ENCODE measurements around the gene HDLBP.
A peak's percentile ranks its signal among the peaks of the same experiment; 100 is the strongest.

The HDLBP gene

GRCh38 chr2:241315093-241315878 is at the start of gene HDLBP:
Gene HDLBP (minus strand): TSS chr2:241315672. CDS start chr2:241266869, 48,803 bp downstream.
- peak; percentile 96 for DNase-seq (ENCODE audit: insufficient read length, low spot score)
- peak; percentile 75 for TF ChIP-seq POLR2A (IDR thresholded peaks at IDR 0.05; ENCODE audit: low read depth, low read length)
- FAIRE-seq, result peak; percentile 48

- DNase-seq (ENCODE audit: insufficient read length, low spot score), result no peak
- TF ChIP-seq POLR2A (IDR thresholded peaks at IDR 0.05; ENCODE audit: low read depth, low read length), result no peak
- FAIRE-seq, result no peak
These were observed 49.3 kb upstream of the HDLBP start for GRCh38 chr2:241364781-241365180.

DNA sequence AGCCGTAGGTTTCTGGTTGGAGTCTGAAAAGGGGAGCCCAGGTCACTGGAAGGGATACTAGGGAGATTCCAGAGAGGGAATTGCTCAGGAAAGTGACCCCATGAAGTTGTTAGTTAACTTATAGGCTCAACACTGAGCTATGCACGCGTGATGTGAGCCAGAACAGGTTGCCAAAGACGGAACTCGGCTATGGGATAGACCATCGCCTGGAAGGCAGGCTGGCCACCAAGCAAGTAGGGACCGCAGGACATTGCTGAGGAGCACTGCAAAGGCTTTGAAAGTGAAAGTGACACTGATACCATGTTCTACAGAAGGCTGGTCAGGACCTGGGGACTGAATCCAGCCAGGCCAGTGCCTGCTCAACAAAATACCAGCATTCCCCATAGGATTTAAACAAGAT is 48.0 kb upstream of the HDLBP start:
- DNase-seq (ENCODE audit: insufficient read length, low spot score) (no peak), FAIRE-seq (no peak)
- no peak for TF ChIP-seq POLR2A (IDR thresholded peaks at IDR 0.05; ENCODE audit: low read depth, low read length)

DNA sequence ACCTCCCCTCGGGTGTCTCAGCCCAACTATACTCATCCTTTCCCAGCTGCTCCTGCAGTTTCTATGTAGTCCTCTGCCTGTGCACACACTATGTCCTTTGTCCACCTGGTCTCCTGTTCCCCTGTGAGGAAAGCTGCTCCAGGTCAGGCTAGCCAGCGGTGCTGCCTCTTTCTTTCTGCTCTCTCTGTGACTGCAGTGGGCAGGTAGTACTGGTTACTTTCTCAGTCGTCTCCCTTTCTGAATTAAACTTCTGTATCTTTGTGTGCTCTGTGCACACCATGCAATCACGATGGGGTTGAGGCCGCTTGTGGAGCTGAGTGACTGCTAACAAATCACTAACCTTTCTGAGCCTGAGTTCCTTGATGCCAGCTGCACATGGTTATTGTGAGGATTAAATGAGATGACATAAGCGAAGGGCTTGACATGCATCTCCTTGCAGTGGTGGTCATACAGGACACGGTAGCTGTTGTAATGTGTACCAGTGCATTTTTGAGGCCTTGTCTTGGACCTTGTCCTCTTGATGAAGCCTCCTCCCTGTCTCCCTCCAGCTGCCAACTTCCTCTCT is 44.1 kb upstream of the HDLBP start:
- TF ChIP-seq POLR2A (IDR thresholded peaks at IDR 0.05; ENCODE audit: low read depth, low read length), result no peak
- DNase-seq (ENCODE audit: insufficient read length, low spot score) (no peak), FAIRE-seq (no peak)

- no peak for TF ChIP-seq POLR2A (IDR thresholded peaks at IDR 0.05; ENCODE audit: low read depth, low read length)
- FAIRE-seq, result no peak
- no peak for DNase-seq (ENCODE audit: insufficient read length, low spot score)
These were observed 43.0 kb upstream of the HDLBP start for GRCh38 chr2:241358470-241358869.

DNA sequence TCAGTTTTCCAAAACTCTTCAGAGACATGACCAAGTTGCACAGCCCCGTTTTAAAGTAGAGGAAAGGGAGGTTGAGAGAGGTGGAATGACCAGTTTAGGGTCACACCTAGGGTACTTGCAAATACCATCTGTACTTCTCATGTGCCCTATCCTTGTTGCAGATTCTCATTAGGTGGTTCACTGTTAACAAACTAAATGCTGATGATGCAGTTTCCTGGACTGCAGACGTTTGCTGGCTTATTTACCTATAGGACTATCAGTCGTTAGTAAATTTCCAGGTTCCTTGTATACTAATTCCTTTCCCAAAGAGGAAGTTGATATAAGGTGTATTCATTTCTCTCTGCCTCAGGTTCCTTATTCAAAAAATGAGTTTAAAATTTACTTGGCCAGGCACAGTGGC is 42.1 kb upstream of the HDLBP start:
- DNase-seq (ENCODE audit: insufficient read length, low spot score), result no peak
- no peak for FAIRE-seq
- no peak for TF ChIP-seq POLR2A (IDR thresholded peaks at IDR 0.05; ENCODE audit: low read depth, low read length)

- no peak for TF ChIP-seq POLR2A (IDR thresholded peaks at IDR 0.05; ENCODE audit: low read depth, low read length)
- DNase-seq (ENCODE audit: insufficient read length, low spot score), result no peak
- no peak for FAIRE-seq
These were observed 41.4 kb upstream of the HDLBP start for GRCh38 chr2:241356871-241357260.

DNA sequence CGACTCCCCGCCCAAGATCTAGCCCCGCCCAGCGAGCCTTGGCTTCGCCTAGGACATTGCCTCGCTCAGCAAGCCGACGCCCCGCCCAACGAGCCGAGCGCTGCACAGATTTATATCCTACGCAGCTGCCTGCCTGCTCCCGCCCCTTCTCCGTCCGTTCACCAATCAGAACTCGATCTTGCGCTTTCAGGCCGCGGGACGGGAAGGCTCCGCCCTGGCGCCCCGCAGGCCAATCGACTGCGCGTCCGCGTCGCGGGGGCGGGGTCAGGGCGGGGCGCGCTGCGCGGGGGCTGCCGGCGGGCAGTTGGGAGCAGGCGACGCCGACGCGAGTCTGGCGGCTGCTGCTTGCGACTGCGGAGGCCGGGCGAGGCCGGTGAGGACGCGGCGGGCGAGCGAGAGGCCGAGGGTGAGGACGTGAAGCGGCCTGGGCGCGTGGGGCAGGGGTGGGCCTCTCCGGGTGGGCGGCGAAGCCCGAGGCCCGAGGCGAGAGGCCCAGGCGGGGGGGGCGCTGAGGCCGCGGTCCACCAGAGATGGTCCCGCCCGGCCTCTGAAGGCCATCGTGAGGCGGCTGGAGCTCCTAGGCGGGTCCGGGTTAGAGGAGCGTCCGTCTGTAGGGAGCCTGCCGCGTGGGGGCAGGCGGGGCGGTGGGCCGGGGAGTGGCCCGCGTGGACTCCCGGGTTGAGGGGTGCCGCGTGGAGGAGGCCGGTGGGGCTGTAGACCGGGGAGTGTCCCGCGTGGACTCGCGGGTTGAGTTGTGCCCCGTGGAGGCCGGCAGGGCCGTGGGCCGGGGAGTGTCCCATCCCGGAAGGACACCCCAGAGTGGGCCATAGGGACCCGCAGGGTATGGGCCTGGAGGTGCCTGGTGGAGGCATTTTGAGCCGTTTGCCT is 40.8 kb upstream of the HDLBP start, which contains the start of gene FARP2:
Gene FARP2, plus strand, starts transcription at position 303 of the 888 bp plus-strand sequence. CDS start 16,823 bp downstream, outside the sequence.
- FAIRE-seq, result no peak
- DNase-seq (ENCODE audit: insufficient read length, low spot score), result peak; percentile 80
- TF ChIP-seq POLR2A (IDR thresholded peaks at IDR 0.05; ENCODE audit: low read depth, low read length), result peak; percentile 97

GRCh38 chr2:241354668-241355658 is 39.5 kb upstream of the HDLBP start:
- no peak for TF ChIP-seq POLR2A (IDR thresholded peaks at IDR 0.05; ENCODE audit: low read depth, low read length)
- DNase-seq (ENCODE audit: insufficient read length, low spot score) (peak; percentile 70), FAIRE-seq (no peak)

- DNase-seq (ENCODE audit: insufficient read length, low spot score) (no peak), FAIRE-seq (no peak)
- TF ChIP-seq POLR2A (IDR thresholded peaks at IDR 0.05; ENCODE audit: low read depth, low read length), result no peak
These were observed 36.8 kb upstream of the HDLBP start for GRCh38 chr2:241352227-241352626.

DNA sequence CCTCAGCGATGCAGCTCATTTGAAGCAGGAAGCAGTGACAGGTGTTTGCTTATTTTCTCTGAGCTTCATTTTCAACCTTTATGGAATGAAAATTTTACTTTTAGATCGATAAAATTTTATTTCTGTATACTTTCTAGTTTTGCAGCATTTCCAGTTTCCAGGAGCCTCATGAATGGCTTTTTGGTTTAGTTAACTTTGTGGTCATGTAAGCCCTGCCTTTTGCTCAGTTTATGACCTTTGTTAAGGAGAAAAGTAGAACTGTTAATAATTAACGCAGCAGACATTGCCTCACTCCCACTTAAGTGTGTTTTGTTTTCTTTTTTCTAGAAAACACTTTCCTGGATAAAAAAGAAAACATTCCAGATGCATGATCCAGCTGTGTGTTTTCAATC is 36.2 kb upstream of the HDLBP start:
- TF ChIP-seq POLR2A (IDR thresholded peaks at IDR 0.05; ENCODE audit: low read depth, low read length), result no peak
- FAIRE-seq, result no peak

DNA sequence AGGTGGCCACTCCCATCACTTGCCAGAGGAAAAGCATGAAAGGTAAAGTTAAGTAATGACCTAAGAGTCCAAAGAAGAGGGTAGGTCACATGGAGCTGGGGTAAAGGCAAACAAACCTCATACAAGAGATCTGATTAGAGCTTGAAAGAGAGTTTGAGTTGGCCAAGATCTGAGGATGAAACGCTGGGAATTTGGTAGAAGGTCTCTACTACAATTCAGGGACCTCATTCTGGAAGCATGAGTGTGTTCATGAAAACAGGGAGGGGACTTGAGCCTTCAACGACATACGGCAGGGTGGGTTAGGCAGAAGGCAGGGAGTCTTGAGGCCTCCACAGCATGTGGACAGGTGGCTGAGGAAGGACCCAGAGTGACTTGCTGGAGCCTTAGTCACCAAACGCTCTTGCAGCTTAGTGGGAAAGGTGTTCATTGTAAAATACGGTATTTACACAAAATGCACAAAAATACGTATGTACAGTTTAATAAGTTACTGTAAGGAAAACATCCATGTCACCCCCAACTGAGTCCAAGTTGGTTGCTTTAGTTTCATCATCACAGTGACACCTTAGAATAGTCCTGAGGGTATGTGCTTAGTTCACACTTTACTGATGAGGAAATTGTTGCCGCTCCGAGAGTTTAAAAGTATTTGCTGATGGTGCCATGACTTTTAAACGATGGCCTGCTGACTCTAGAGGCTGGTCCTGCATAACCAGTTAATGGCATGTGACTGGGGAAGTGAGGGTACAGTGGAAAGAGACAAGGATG is 35.6 kb upstream of the HDLBP start:
- no peak for TF ChIP-seq POLR2A (IDR thresholded peaks at IDR 0.05; ENCODE audit: low read depth, low read length)
- no peak for FAIRE-seq
- DNase-seq (ENCODE audit: insufficient read length, low spot score), result no peak

More for the DNA sequence above, 36.2 kb upstream of the HDLBP start:
- DNase-seq (ENCODE audit: insufficient read length, low spot score), result no peak

Measured in H54 (cell line).